CD8-positive, alpha-beta memory T cell (primary cell): ENCODE data around the gene EVA1B. TPM values are rescaled to one million over a fixed set of nuclear protein-coding genes. Genes with fewer than 3 reads are reported as not detected.

ENCODE experiments used
- CTCF ChIA-PET: fragments of 350-600 bp; sonication (Branson Sonifier 250); formaldehyde crosslinking; loops from one replicate; lab custom pipeline; 2021; ENCODE audit warnings: antibody characterized with exemption; lab: Charles Lee
- POLR2A ChIA-PET: fragments of 350-600 bp; sonication (Branson Sonifier 250); formaldehyde crosslinking; loops from one replicate; lab custom pipeline; 2021; ENCODE audit warnings: antibody characterized with exemption; lab: Charles Lee
- DNase-seq, 5 donors: peaks; one replicate each; pipeline versions ENCODE4 v3.0.0 to v3.0.0-alpha.2; 2020 to 2022; ENCODE audit warnings: mixed read lengths in 1 of 5
- H3K27ac ChIP-seq: one replicate; pipeline ENCODE4 v1.7.0; 2013; ENCODE audit warnings: low read depth, mild to moderate bottlenecking, low read length, moderate library complexity
- H3K27me3 ChIP-seq: 2 replicates; pipeline ENCODE4 v1.7.0; 2013; ENCODE audit warnings: low read length, mild to moderate bottlenecking; ENCODE audit not compliant: insufficient read depth, poor library complexity, severe bottlenecking
- H3K36me3 ChIP-seq: 2 replicates; pipeline ENCODE4 v1.7.0; 2013; ENCODE audit warnings: mild to moderate bottlenecking, low read length, moderate library complexity; ENCODE audit not compliant: insufficient read depth
- H3K4me1 ChIP-seq: 2 replicates; pipeline ENCODE4 v1.7.0; 2013; ENCODE audit warnings: mild to moderate bottlenecking, low read length, moderate library complexity; ENCODE audit not compliant: insufficient read depth
- H3K4me3 ChIP-seq: 2 replicates; pipeline ENCODE4 v1.7.0; 2013; ENCODE audit warnings: mild to moderate bottlenecking, low read length
- H3K9me3 ChIP-seq: 2 replicates; pipeline ENCODE4 v1.7.0; 2013; ENCODE audit warnings: mild to moderate bottlenecking, low read length
- H3K27ac Mint-ChIP-seq, 8 donors: one replicate each; pipeline ENCODE4 v1.8.0; 2020 to 2021; ENCODE audit warnings: mixed read lengths in 8 of 8, mild to moderate bottlenecking in 6 of 8, inconsistent platforms in 3 of 8, moderate library complexity in 3 of 8
- H3K27me3 Mint-ChIP-seq, 2 donors: one replicate each; pipeline ENCODE4 v1.8.0; 2020 to 2021; ENCODE audit warnings: mixed read lengths in 2 of 2, mild to moderate bottlenecking in 1 of 2, moderate library complexity in 1 of 2
- H3K36me3 Mint-ChIP-seq, 3 donors: one replicate each; pipeline ENCODE4 v1.8.0; 2020 to 2021; ENCODE audit warnings: mixed read lengths in 3 of 3, inconsistent platforms in 1 of 3, mild to moderate bottlenecking in 1 of 3
- H3K4me1 Mint-ChIP-seq, 3 donors: one replicate each; pipeline ENCODE4 v1.8.0; 2020 to 2021; ENCODE audit warnings: mixed read lengths in 3 of 3, inconsistent platforms in 1 of 3, mild to moderate bottlenecking in 1 of 3
- H3K4me3 Mint-ChIP-seq, 7 donors: one replicate each; pipeline ENCODE4 v1.8.0; 2020 to 2021; ENCODE audit warnings: mixed read lengths in 7 of 7, mild to moderate bottlenecking in 6 of 7, moderate library complexity in 4 of 7, inconsistent platforms in 2 of 7
- H3K9me3 Mint-ChIP-seq, 5 donors: one replicate each; pipeline ENCODE4 v1.8.0; 2020 to 2022; ENCODE audit warnings: mixed read lengths in 5 of 5, mild to moderate bottlenecking in 3 of 5, moderate library complexity in 2 of 5, inconsistent platforms in 1 of 5
- polyA plus RNA-seq: library from polyadenylated mRNA; unstranded; fragments of 300-500 nt; fragmentation: Illumina TruSeq; gene quantifications from one replicate; pipeline ENCODE4 v1.2.3, GENCODE V29; 2021
- total RNA-seq, 2 experiments: library from RNA; stranded (reverse); gene quantifications; one replicate each; pipeline ENCODE4 v1.2.3, GENCODE V29; 2021

Gene EVA1B
- total and polyA plus RNA-seq, 3 experiments from 2014 or later: 8.1 to 16.3 (median 13.6) TPM

DNA sequence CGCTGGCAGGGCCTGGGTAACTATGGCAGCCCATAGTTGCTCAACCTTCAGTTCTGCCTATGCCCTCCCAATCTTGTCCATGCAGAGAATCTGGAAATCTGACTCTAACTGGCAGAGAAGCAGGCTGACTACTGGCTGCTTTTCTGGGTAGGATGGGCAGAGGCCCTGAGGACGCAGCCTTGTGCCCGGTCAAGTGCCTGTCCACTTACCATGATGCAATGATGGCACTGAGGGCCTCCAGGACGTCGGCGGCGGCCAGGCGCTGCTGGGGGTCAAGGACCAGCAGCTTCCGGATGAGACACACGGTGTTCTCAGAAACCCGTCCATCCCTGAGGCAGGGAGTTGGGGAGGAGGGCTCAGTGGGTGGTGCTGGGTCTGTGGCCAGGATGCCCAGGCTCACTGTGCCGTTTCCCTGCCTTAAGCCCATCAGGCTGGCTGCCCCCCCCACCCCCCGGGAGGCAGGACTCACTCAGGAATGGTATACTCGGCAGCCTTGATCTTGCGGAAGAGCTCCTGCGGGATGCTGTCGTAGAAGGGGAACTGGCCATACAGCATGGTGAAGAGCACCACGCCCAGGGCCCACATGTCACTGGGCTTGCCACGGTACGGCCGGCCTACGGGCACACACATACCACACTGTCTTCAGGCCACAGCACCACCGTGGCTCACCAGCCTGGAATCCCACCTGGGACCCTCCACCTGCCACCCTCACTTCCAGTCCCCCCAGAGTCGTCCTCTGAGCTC, 20.4 kb upstream of the EVA1B start:
- no peaks in the 10 kb centered on the region for H3K27me3 ChIP-seq
- H3K4me1 Mint-ChIP-seq: peaks cover 0 to 6% (median 4%) of the 10 kb centered on the region in 3 donors
- ChIA-PET POLR2A (interaction anchor here (0.9 kb wide), 1 partner anchor 43 kb away, joined by 3 read pairs; no protein-coding TSS in a partner anchor), CTCF (interaction anchor here (0.6 to 4.1 kb wide), 14 partner anchors 9 to 315 kb away, joined by 3 to 23 read pairs (median 5); partner anchors contain the start of genes EVA1B, OSCP1 and STK40)
- H3K4me3 Mint-ChIP-seq: no peak overlapping the region
- H3K9me3 Mint-ChIP-seq: no peaks in the 10 kb centered on the region
- no peaks in the 10 kb centered on the region for H3K9me3 ChIP-seq
- H3K27ac ChIP-seq: no peak overlapping the region
- no peak overlapping the region for H3K27ac Mint-ChIP-seq
- peaks cover 12 to 84% (median 14%) of the 10 kb centered on the region in 3 donors for H3K36me3 Mint-ChIP-seq
- H3K27me3 Mint-ChIP-seq: no peaks in the 10 kb centered on the region
- peaks cover 14% of the 10 kb centered on the region for H3K36me3 ChIP-seq
- no peak for DNase-seq
- H3K4me1 ChIP-seq: peaks cover 10% of the 10 kb centered on the region
- no peak overlapping the region for H3K4me3 ChIP-seq

DNA sequence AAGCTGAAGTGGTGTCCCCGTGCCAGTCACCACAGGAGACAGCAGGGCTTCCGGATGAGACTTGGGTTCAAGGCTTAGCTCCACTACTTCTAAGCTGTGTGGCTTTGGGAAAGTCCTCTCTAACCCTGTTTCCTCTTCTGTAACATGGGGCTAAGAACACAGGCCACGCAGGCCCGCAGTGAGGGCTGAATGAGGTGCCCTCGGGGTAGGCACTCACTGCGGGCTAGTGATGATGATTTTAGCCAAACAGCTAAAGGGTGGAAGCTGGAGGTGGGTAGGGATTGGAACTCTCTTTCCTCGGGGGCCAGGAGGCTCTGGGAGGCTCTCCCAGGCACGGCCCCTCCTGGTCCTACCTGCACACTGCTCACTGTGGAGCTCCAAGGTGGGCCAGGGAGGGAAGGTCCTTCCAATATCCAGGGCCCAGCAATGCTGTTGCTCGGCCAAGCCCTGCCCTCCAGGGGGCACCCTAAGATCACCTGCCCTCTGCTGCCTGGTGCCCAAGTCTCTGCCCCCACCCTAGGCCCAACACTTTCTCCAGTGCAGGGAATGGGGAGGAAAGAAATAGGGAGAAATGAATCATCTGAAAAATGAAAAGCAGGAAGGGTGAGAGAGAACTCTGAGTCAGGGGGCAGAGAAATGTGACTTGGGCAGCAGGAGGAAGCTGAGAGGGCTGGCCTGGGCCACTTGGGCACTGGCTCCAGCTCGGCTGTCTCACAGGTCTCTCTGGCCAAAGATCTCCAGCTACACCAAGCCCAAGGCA, 19.2 kb upstream of the EVA1B start:
- POLR2A ChIA-PET: interaction anchor here (0.9 to 1.1 kb wide), 2 partner anchors 36 to 44 kb away, joined by 3 to 4 read pairs; no protein-coding TSS in a partner anchor
- H3K27ac Mint-ChIP-seq: peak overlapping the region in 3 of 8 donors; percentile 17 to 66 (median 60)
- no peaks in the 10 kb centered on the region for H3K27me3 Mint-ChIP-seq
- no peak overlapping the region for H3K4me3 Mint-ChIP-seq
- Histone ChIP-seq H3K27me3 (no peaks in the 10 kb centered on the region), H3K9me3 (no peaks in the 10 kb centered on the region), H3K27ac (no peak overlapping the region), H3K36me3 (peaks cover 6% of the 10 kb centered on the region), H3K4me1 (peaks cover 10% of the 10 kb centered on the region), H3K4me3 (no peak overlapping the region)
- no peaks in the 10 kb centered on the region for H3K9me3 Mint-ChIP-seq
- DNase-seq: peak; percentile 41 to 70 (median 46)
- peaks cover 3 to 9% (median 4%) of the 10 kb centered on the region in 3 donors for H3K4me1 Mint-ChIP-seq
- CTCF ChIA-PET: interaction anchor here (0.6 to 4.1 kb wide), 25 partner anchors 8 to 314 kb away, joined by 3 to 23 read pairs (median 4); partner anchors contain the start of genes EVA1B, OSCP1, SH3D21 and STK40
- peaks cover 6 to 76% (median 7%) of the 10 kb centered on the region in 3 donors for H3K36me3 Mint-ChIP-seq

DNA sequence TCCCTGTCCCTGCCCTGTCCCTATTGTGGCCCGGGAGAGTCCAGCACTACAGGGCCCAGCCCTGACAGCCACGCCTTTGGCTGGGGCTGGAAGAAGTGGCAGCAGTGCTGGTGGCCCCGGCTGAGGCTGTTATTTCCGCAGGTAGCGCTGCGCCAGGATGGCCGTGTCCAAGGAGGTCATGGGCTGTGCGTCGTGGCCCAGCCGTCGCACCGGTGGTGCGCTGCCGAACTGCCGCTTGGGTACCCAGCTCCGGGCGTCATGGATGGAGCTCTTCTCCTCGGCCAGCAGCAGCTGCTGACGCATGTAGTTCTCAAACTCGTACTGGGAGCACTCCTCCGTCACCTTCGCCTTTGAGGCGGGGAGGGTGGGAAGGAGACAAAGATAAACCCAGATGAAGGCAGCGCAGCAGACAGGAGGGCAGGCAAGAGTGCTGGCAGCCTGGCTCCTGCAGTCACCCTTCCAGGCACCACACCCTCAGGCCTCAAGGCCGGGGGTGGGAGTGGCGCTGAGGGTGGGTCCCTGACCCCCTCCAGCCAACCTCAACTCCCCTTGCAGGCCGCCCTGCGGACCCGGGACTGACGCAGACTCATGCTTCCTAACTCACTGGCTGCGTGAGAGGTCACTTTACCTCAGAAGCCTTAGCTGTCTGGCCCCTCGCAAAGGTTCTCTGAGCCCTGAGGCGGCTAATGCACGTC, 18.3 kb upstream of the EVA1B start:
- Histone ChIP-seq H3K27ac (no peak overlapping the region), H3K36me3 (peaks cover 6% of the 10 kb centered on the region), H3K4me3 (no peak overlapping the region), H3K9me3 (no peaks in the 10 kb centered on the region), H3K4me1 (peaks cover 10% of the 10 kb centered on the region), H3K27me3 (no peaks in the 10 kb centered on the region)
- no peak overlapping the region for H3K27ac Mint-ChIP-seq
- H3K9me3 Mint-ChIP-seq: no peaks in the 10 kb centered on the region
- ChIA-PET POLR2A (interaction anchor here (1.1 kb wide), 1 partner anchor 35 kb away, joined by 4 read pairs; no protein-coding TSS in a partner anchor), CTCF (interaction anchor here (0.7 to 4.1 kb wide), 18 partner anchors 9 to 83 kb away, joined by 3 to 23 read pairs (median 5); partner anchors contain the start of genes EVA1B, SH3D21 and STK40)
- H3K27me3 Mint-ChIP-seq: no peaks in the 10 kb centered on the region
- H3K36me3 Mint-ChIP-seq: peaks cover 3 to 69% (median 7%) of the 10 kb centered on the region in 3 donors
- no peak for DNase-seq
- H3K4me3 Mint-ChIP-seq: no peak overlapping the region
- H3K4me1 Mint-ChIP-seq: peaks cover 3 to 9% (median 4%) of the 10 kb centered on the region in 3 donors

DNA sequence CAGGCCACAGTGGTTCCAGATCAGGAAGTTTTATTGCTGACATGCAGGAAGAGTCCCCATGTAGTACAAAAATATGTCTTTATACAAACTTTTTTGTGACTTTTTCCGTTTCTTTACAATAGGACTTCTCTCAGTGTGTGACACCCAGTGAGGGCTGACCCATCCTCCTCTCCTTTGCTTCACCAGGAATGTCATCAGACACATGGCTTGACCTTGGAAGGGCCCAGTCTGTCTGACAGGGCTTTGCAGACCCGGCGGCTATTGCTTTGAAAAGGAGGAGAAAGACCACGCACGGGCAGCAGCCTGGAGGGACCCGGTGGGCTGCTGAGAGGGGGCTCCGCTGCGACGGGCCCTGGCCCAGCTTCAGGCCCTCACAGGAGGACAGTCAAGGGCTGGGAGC, 16.2 kb upstream of the EVA1B start:
- peak overlapping the region in 3 of 8 donors; percentile 28 to 58 (median 52) for H3K27ac Mint-ChIP-seq
- Histone ChIP-seq H3K27me3 (no peaks in the 10 kb centered on the region), H3K36me3 (no peaks in the 10 kb centered on the region), H3K4me1 (peaks cover 10% of the 10 kb centered on the region), H3K9me3 (no peaks in the 10 kb centered on the region), H3K27ac (no peak overlapping the region), H3K4me3 (no peak overlapping the region)
- no peaks in the 10 kb centered on the region for H3K27me3 Mint-ChIP-seq
- H3K4me3 Mint-ChIP-seq: no peak overlapping the region
- no peak for DNase-seq
- ChIA-PET CTCF (no interaction called here), POLR2A (no interaction called here)
- peaks cover 3 to 9% (median 4%) of the 10 kb centered on the region in 3 donors for H3K4me1 Mint-ChIP-seq
- no peaks in the 10 kb centered on the region for H3K9me3 Mint-ChIP-seq
- peaks cover 3 to 51% (median 7%) of the 10 kb centered on the region in 3 donors for H3K36me3 Mint-ChIP-seq

DNA sequence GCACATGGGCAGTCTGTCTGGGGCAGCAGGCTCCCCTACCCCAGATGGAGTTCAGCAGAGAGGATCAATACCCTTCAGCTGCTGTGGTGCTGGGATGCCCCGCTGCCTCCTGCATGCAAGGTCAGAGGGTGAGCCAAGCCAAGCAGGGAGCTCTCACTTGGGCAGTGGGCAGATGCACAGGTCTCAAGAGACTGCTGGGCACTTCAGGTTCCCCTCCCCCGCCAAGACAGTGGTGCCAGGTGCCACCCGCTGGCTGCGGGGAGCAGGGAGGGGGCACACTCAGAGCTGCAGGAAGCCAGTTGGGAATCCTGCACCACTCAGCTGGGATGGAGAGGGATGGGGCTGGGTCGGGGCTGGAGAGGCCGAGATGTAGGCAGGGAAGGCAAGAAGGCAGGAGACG, 15.8 kb upstream of the EVA1B start:
- Mint-ChIP-seq H3K9me3 (no peaks in the 10 kb centered on the region), H3K4me1 (peaks cover 3 to 9% (median 4%) of the 10 kb centered on the region in 3 donors), H3K4me3 (no peak overlapping the region), H3K27me3 (no peaks in the 10 kb centered on the region), H3K36me3 (peaks cover 3 to 47% (median 7%) of the 10 kb centered on the region in 3 donors), H3K27ac (peak overlapping the region in 3 of 8 donors; percentile 28 to 58 (median 52))
- DNase-seq: no peak
- H3K27ac ChIP-seq: no peak overlapping the region
- H3K36me3 ChIP-seq: no peaks in the 10 kb centered on the region
- POLR2A ChIA-PET: no interaction called here
- H3K4me3 ChIP-seq: no peak overlapping the region
- H3K9me3 ChIP-seq: no peaks in the 10 kb centered on the region
- CTCF ChIA-PET: no interaction called here
- H3K4me1 ChIP-seq: peaks cover 10% of the 10 kb centered on the region
- no peaks in the 10 kb centered on the region for H3K27me3 ChIP-seq

DNA sequence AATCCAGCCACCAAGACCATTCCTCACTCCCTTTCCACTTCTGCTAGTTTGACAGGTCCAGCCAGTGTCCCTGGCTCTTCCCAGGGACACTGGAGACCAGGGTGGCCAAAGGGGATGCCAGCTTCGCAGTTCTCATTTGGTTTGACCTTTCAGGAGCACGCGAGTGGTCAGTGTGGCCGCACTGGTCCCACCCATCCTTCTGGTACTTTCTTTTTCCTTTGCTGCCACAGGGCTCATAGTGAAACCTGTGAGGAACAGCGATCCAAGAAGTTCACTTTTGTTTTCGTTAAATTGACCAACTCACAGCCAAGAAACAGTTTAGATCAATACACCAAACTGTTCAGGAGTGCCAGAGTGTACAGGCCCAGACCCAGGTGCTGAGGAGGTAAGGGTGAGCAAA, 14.4 kb upstream of the EVA1B start:
- Mint-ChIP-seq H3K9me3 (no peaks in the 10 kb centered on the region), H3K36me3 (peaks cover 1 to 37% (median 7%) of the 10 kb centered on the region in 3 donors), H3K4me3 (no peak overlapping the region), H3K27ac (peak overlapping the region in 2 of 8 donors; percentile 26 to 83), H3K27me3 (no peaks in the 10 kb centered on the region), H3K4me1 (peaks cover 3 to 9% (median 4%) of the 10 kb centered on the region in 3 donors)
- DNase-seq: no peak
- Histone ChIP-seq H3K27me3 (no peaks in the 10 kb centered on the region), H3K4me3 (no peak overlapping the region), H3K36me3 (no peaks in the 10 kb centered on the region), H3K4me1 (peaks cover 5% of the 10 kb centered on the region), H3K9me3 (no peaks in the 10 kb centered on the region), H3K27ac (no peak overlapping the region)
- ChIA-PET CTCF (no interaction called here), POLR2A (no interaction called here)

DNA sequence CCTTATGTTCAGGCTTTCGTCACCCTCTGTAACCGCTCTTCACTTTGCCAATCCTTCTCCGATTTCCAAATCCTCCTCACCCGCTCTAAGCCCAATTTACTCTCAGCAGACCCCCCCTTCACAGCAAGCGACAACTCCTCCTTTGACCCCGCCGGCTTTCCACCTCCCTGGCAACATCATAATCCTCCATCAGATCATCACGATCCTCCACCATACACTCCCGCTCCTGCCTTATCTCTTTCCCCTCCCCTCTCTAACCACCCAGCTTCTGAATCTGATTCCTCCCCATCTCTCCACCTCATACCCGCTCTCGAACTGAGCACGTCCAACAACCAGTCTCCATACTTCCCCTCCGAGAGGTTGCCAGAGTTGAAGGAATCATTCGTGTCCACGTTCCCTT, 7.5 kb upstream of the EVA1B start:
- Mint-ChIP-seq H3K4me3 (no peak overlapping the region), H3K27ac (no peak overlapping the region), H3K9me3 (no peaks in the 10 kb centered on the region), H3K36me3 (no peaks in the 10 kb centered on the region), H3K27me3 (peaks cover 0 to 1% of the 10 kb centered on the region in 2 donors), H3K4me1 (peaks cover 0 to 8% (median 4%) of the 10 kb centered on the region in 3 donors)
- no peak overlapping the region for H3K27ac ChIP-seq
- no peaks in the 10 kb centered on the region for H3K36me3 ChIP-seq
- H3K9me3 ChIP-seq: no peaks in the 10 kb centered on the region
- ChIA-PET CTCF (no interaction called here), POLR2A (interaction anchor here (0.6 kb wide), 1 partner anchor 241 kb away, joined by 5 read pairs; no protein-coding TSS in a partner anchor)
- H3K4me1 ChIP-seq: no peaks in the 10 kb centered on the region
- DNase-seq: no peak
- no peak overlapping the region for H3K4me3 ChIP-seq
- no peaks in the 10 kb centered on the region for H3K27me3 ChIP-seq
